A673 (cell line): ENCODE data around the gene GAK. TPM values are rescaled to one million over a fixed set of nuclear protein-coding genes. Genes with fewer than 3 reads are reported as not detected.

Source experiments
- BruUV-seq: library from RNA; stranded (reverse); fragments of 400-500 nt; replicated peaks from 2 replicates; lab custom pipeline; 2021; lab: Mats Ljungman, UMichigan
- CTCF ChIA-PET: fragments of 300-600 bp; sonication (Branson Sonifier 250); formaldehyde crosslinking; loops from one replicate; lab custom pipeline; 2022; ENCODE audit warnings: antibody characterized with exemption; lab: Charles Lee
- POLR2A ChIA-PET: fragments of 300-600 bp; sonication (Branson Sonifier 250); formaldehyde crosslinking; loops from one replicate; lab custom pipeline; 2022; ENCODE audit warnings: antibody characterized with exemption; ENCODE audit not compliant: low non-redundant PET; lab: Charles Lee
- DNase-seq: peaks from one replicate; pipeline ENCODE4 v3.0.0-alpha.2; 2015; ENCODE audit warnings: low spot score
- H3K27ac ChIP-seq: fragments of 200-600 bp; sonication (generic); 2 replicates; pipeline ENCODE4 v1.5.1; 2016; ENCODE audit warnings: mixed run types, low read depth, mild to moderate bottlenecking, mixed read lengths, antibody characterized with exemption, low read length; ENCODE audit not compliant: poor library complexity, severe bottlenecking
- H3K27me3 ChIP-seq: fragments of 200-600 bp; sonication (generic); replicated peaks from 2 replicates; pipeline ENCODE4 v1.6.1; 2017; ENCODE audit warnings: mixed run types, low read depth, mild to moderate bottlenecking, mixed read lengths, antibody characterized with exemption, low read length; ENCODE audit not compliant: insufficient read depth, poor library complexity
- H3K36me3 ChIP-seq: fragments of 200-600 bp; sonication (generic); 2 replicates; pipeline ENCODE4 v1.6.1; 2016; ENCODE audit warnings: mixed run types, mild to moderate bottlenecking, mixed read lengths, antibody characterized with exemption, low read length; ENCODE audit not compliant: insufficient read depth, poor library complexity, severe bottlenecking
- H3K4me1 ChIP-seq: fragments of 200-600 bp; sonication (generic); 2 replicates; pipeline ENCODE4 v1.6.1; 2017; ENCODE audit warnings: mixed run types, mild to moderate bottlenecking, mixed read lengths, antibody characterized with exemption, low read length; ENCODE audit not compliant: insufficient read depth, poor library complexity, severe bottlenecking
- H3K4me3 ChIP-seq: fragments of 200-600 bp; sonication (generic); 2 replicates; pipeline ENCODE4 v1.5.1; 2016; ENCODE audit warnings: low read depth, mixed run types, mild to moderate bottlenecking, mixed read lengths, low read length; ENCODE audit not compliant: poor library complexity, severe bottlenecking
- H3K9me3 ChIP-seq: fragments of 200-600 bp; sonication (generic); 2 replicates; pipeline ENCODE4 v1.6.1; 2016; ENCODE audit warnings: mixed run types, low read depth, mild to moderate bottlenecking, mixed read lengths, antibody characterized with exemption, low read length; ENCODE audit not compliant: poor library complexity, severe bottlenecking
- CTCF ChIP-seq: fragments of 300-800, 200-600 bp; sonication (generic); conservative IDR thresholded peaks from 2 replicates; pipeline ENCODE4 v1.5.1; 2017; ENCODE audit warnings: low read depth, mild to moderate bottlenecking, antibody characterized with exemption, low read length, moderate library complexity, mixed read lengths
- EZH2 ChIP-seq: fragments of 200-600 bp; sonication (generic); IDR thresholded peaks from 2 replicates; pipeline ENCODE4 v1.6.1; 2017; ENCODE audit warnings: borderline replicate concordance, low read depth, mild to moderate bottlenecking, mixed read lengths, antibody characterized with exemption, low read length; ENCODE audit not compliant: poor library complexity, severe bottlenecking
- intact Hi-C: fragments of 100-400 bp; cut with micrococcal nuclease; formaldehyde crosslinking; loops from one replicate; pipeline ENCODE4 v1.10.0; 2022; ENCODE audit not compliant: unreplicated experiment
- total RNA-seq: library from RNA; stranded (reverse); gene quantifications from 2 replicates; pipeline ENCODE4 v1.2.3, GENCODE V29; 2021

GAK gene
- total RNA-seq, 1 experiment from 2014 or later = 96.2 TPM

GRCh38 chr4:968621-969394 is 36.7 kb upstream of the GAK start:
- ChIA-PET POLR2A (no interaction called here), CTCF (no interaction called here)
- Histone ChIP-seq H3K9me3 (no peaks in the 10 kb centered on the region), H3K36me3 (no peaks in the 10 kb centered on the region), H3K4me1 (no peaks in the 10 kb centered on the region), H3K27ac (no peak overlapping the region), H3K4me3 (no peak overlapping the region), H3K27me3 (no peaks in the 10 kb centered on the region)
- BruUV-seq = no TSS peak
- DNase-seq = no peak
- intact Hi-C loops = no loop called here
- TF ChIP-seq CTCF = no peak
- no peak for TF ChIP-seq EZH2

GRCh38 chr4:968221-968620 is 36.1 kb upstream of the GAK start:
- H3K4me1 ChIP-seq = no peaks in the 10 kb centered on the region
- TF ChIP-seq EZH2 = no peak
- no peak for TF ChIP-seq CTCF
- no peak overlapping the region for H3K27ac ChIP-seq
- no peaks in the 10 kb centered on the region for H3K36me3 ChIP-seq
- H3K9me3 ChIP-seq = no peaks in the 10 kb centered on the region
- H3K27me3 ChIP-seq = no peaks in the 10 kb centered on the region
- DNase-seq = no peak
- no TSS peak for BruUV-seq
- H3K4me3 ChIP-seq = no peak overlapping the region
- intact Hi-C loops = no loop called here
- ChIA-PET POLR2A (no interaction called here), CTCF (no interaction called here)

- intact Hi-C loops = no loop called here
- no peaks in the 10 kb centered on the region for H3K4me1 ChIP-seq
- no peak overlapping the region for H3K4me3 ChIP-seq
- no peak overlapping the region for H3K27ac ChIP-seq
- no peaks in the 10 kb centered on the region for H3K9me3 ChIP-seq
- H3K27me3 ChIP-seq = no peaks in the 10 kb centered on the region
- BruUV-seq = no TSS peak
- TF ChIP-seq EZH2 (no peak), CTCF (no peak)
- H3K36me3 ChIP-seq = no peaks in the 10 kb centered on the region
- POLR2A ChIA-PET = no interaction called here
- CTCF ChIA-PET = no interaction called here
- DNase-seq = no peak
Measured at GRCh38 chr4:967113-968104, 35.3 kb upstream of the GAK start.
